NCI-H128 (cell line): ENCODE results near the gene POLE4.

Source experiments
- DNase-seq: peaks from one replicate; lab custom pipeline; 2025; ENCODE audit not compliant: unreplicated experiment; lab: John Stamatoyannopoulos, UW

POLE4 gene, protein sequence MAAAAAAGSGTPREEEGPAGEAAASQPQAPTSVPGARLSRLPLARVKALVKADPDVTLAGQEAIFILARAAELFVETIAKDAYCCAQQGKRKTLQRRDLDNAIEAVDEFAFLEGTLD

DNA sequence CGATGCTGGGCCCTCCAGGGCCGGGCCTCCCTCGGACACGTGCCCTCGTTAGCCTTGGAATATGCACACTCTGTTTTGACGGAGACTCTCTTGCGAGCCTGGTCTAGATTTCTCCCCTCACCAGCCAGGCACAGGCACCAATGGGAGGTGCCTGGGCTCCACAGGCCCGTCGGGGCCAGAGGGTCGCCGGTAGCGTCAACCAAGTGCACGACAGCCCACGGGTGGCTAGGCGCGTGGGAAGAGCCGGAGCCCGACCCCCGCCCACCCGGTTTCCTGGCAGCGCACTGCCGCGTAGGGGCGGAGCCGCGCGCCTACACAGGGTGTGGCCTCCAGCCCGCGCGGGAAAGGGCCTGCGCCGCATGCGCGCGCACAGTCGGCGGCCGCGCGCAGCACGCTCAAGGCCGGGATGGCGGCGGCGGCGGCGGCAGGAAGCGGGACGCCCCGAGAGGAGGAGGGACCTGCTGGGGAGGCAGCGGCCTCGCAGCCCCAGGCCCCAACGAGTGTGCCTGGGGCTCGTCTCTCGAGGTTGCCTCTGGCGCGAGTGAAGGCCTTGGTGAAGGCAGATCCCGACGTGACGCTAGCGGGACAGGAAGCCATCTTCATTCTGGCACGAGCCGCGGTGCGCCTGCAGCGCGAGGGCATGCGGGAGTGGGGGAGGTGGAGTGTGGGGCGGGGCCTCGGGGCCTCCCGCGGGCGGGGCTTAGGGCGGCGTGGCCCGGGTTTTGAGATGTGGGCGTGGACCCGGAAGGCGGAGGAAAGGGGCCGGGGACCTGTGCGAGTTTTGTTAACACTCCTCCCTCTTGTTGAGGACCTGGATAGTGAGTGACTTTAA lies at the start of gene POLE4:
TSS of gene POLE4 (plus strand) at position 370 of the 832 bp plus-strand sequence. CDS start at position 407, 37 bp downstream.
- DNase-seq = peak; percentile 42

DNA sequence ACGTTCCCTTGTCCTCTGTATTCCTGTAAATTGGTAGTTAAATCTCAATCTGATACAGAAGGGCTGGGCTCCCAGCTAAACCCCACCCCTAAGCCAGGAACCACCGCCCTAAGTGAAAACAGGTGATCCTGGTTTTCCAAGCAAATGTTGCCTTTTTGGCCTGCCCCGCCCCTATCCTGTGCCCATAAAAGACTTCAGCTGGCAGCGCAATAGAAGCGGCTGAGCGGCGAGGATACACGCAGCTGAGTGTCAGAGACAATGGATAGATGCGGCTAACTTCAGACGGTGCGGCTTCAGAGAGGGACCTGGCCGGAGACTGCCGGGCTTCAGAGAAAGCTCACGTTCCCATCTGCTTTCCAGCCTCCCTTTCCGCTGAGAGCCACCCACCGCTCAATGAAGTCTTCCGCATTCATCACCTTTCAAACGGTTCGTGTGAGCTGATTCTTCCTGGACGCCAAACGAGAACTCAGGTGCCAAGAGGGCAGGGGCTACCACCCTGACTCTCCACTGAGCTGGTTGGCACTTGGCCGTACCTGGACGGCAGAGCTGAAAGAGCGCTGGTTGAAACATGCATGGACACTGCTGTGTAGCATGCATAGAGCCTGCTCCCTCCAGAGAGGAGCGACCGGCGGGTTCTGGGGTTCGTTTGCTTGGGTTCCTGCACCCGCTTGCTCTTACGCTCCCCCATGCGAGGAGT lies 49.5 kb upstream of the POLE4 start:
- no peak for DNase-seq

DNA sequence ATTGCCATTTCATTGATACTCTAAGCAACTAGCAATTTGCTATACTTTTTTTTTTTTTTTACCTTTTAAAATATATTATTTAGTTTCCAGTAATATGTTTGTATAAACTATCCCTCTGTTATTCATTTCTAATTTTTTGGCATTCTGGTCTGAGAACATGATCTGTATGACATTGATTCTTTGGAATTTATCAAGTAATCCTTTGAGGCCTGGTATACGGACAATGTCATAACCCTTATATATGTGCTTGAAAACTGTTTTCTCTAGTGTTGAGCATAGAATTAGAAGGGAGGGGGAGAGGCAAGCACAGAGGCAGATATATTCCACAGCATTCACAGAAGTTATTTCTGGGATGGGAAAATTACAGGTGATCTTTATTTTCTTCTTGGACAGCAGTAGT lies 48.2 kb upstream of the POLE4 start:
- DNase-seq = no peak

DNA sequence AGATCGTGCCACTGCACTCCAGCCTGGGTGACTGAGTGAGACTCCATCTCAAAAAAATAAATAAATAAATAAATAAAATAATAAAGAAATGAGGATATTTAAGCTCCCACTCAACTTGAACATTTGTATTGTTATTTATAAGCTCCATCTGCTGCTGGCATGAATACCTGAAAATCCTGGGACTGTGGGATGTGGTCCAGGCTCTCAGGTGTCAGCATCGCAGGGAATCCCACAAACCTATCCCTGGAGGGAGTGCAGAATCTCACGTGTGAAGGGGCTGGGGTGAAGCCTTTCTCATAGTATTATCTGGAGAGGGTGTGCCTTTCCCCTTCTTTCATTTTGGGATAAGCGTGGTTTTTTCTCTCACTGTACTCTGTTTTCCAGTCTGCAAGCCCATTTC lies 47.4 kb upstream of the POLE4 start:
- no peak for DNase-seq

DNA sequence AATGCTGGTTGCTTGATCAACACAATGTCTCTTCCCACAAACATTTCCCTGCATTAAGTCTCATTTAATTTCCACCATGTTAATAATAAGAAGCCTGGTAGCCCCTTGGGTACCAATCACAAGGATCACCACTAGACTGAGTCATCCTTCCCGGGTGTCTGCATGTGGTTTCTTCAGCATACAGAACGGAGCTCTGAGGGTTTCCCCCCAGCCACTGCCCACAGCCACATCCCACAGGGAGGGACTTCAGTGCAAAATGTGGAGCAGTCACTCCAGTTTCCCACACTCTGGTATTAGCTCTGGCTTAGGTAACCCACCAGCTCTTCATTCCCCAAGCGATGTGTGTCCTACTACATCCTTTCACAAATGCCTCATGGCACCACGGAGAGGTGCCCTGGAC lies 42.7 kb upstream of the POLE4 start:
- no peak for DNase-seq

DNA sequence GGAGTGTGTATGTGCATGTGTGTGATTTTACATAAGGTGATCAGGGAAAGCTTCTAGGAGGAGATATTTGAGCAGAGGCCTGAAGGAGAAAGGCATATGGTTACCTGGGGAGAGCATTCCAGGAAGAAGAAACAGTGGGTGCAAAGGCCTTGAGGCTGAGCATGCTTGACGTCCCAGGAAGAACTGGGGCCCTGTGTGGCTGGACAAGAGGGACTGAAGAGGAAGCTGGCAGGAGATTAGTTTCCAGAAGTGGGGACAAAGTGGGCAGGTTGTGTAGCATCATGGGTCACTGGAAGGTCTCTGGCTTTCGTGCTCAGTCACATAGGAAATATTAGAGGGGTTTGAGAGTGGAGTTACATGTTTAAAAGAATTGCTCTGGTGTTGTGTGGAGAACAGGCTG lies 42.0 kb upstream of the POLE4 start:
- DNase-seq = no peak

DNA sequence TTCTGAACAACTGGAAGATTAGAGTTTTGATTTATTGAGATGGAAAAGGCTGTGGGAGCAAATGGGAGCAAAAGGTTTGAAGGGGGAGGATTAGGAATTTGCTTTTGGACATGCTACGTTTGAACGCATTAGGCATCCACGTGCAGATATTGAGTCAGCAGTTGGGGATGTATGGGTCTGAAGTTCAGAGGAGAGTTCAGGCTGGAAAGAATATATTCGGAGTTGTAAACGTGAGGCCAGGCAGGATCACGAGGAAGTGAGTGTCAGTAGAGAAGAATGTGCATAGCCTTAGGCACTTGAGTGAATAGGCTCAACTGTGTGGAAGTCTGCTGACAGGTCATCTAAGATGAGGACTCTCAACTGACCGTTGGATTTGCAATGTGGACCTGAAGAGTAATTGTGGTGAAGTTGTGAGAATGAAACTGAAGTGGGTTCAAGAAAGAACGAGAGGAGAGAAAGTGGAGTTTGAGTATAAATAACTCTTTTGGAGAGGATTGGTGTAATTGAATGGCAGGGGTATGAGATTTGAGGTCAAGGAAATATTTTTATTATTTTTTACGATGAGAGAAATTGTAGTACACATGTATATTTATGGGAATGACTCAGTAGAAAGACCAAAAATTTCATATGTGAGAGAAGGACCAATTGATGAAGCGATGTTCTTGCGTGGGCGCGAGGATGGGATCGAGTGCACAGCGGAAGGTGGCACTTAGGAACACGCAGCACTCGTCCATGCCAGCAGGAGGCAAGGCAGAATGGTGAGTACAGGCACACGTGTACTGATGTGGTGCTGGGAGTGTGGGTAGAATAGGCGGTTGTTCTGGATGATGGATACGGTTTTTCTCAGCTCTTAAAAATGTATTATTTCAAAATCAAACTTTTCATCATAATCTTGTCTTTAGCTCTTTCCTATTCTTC lies 40.5 kb upstream of the POLE4 start:
- no peak for DNase-seq

DNA sequence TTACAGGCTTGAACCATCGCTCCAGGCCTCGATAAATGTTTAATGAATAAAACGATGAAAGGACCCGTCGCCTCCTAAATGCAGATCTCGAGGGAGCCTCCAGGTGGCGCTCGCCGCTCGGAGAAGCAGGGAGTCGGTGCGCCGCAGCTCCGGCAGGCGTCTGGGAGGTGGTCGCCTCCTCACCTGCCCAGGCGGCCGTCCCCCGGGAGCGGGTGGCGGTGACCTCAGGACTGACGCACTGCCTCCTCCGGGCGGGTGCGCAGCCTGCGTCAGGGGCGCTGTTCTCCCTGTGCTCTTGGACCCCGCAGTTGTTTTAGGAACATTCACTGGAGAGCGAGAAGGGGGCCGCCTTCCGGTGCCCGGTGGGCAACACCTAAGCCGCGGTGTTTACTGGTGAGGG lies 38.6 kb upstream of the POLE4 start:
- peak; percentile 43 for DNase-seq

DNA sequence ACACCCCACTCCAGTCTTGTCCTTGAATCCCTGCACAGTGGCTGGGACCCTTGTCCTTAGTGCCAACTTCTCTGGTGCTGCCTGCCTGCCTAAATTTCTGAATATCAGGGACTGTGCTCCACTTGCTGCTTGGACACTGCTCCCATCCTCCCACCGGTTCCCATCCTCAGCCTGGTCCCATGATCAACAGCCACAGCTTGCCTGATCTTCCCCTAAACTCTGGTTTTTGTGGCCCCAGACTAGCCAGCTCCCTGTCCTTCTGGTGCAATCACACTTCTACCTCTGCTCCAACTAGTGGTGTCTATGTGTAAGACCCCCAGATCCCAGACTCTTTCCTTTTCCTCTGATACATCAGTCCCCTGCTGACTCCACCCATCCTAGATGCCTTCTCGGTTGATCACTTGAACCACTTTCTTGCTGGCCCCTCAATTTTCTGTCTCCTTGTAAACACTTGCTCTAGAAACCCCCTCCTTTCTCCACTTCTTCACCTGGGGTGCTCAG lies 37.2 kb upstream of the POLE4 start:
- no peak for DNase-seq

DNA sequence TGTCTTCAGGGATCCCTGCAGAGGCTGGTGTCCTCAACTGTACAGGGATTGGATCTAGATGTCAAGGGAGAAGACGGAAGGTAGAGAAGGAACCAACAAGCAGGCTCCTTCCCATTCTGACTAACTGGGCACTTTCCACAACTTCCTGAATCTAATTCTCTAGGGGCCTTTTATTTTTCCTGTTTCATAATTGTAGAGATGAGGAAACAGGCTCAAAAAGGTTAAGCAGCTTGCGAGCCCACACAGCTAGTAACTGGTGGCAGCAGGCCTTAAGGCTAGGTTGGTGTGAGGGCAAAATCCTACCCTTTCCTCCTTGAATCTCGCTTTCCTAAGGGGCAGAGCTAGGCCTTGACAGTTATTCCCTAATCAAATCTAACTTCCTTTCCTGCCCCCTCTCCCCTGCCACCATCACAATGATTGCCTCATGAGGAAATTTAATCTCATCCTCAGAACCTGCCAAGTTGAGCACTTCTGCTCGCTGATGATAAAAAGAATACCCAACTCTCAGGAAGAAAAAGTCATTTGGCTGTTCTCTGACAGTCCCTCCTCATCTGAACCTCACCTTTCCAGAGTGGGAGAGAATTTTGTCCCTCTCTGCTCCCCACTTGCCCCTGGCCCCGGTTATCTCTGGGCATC lies 35.7 kb upstream of the POLE4 start:
- DNase-seq = no peak

DNA sequence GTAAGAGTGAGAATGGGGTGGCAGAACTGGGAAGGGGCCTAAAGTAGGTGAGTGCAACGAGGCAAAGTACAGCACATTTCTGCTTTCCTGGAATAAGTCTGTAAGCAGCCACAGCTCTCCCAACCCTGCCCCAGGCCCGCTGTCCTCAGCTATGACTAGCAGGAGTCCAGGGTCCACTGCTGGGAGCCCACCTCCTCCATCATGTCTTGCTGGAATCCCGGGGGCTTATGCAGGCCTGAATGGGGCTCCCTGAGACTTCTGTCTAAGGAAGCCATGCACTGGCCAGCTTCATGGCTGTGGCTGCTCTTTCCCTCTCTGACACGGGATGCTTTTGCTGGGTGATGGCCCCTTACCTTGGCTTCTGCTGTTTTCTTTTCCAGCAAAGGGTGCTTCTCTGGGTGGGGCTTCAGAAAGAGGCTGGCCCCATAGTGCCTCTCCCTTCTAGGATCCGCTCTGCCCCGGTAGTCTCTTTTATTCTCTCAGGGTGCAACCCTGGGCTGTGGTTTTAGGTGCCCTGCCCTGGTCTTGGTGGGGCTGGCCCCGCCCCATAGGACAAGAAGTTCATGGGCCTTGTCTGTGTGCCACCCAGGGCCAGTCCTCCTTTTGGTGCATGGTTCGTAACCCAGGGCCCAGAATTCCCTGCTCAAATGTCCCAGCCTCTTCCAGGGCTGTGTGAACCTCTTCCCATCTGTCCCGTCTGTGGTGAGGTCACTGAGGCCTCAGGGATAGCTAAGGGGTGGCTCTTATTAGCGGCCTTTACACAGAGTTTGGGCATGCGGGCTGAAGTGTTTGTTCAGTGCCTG lies 33.8 kb upstream of the POLE4 start:
- no peak for DNase-seq

DNA sequence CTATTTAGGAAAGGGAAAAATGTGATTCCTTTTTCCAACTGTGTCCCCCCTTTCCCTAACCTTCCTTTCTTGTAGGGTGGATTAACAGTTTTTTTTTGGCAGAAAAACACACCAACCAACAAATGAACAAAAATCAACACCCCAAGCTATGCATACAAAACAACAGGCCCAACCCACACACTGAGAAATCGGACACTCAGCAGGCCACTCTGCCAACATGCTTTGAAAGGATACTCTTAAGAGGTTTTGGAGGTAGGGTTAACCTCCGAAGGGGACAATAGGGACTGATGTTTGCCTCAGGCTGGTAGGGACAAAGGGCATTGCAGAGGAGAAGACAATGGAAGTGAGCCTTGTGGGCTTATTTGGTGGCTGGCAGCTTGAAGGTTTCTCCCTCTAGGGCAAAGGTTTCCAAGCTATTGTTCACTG lies 33.1 kb upstream of the POLE4 start:
- no peak for DNase-seq

DNA sequence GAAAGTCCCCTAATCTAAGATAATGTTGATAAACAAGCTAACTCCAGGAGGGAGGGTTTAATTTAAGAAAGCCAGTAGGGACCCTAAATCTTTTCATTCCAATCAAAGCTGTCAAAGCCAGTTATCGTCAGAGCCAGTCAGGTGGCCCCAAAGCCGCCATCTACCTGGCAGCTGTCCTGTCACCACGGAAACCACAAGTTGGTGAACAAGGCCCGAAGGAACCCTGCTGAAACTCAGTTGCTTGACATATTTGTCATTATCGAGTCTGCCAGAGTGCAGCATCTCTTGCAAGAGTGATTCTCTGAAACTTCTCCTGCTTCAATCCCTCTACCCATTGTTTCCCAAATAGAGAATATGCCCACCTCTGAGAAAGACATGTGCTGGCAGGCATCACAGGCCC lies 30.8 kb upstream of the POLE4 start:
- no peak for DNase-seq

DNA sequence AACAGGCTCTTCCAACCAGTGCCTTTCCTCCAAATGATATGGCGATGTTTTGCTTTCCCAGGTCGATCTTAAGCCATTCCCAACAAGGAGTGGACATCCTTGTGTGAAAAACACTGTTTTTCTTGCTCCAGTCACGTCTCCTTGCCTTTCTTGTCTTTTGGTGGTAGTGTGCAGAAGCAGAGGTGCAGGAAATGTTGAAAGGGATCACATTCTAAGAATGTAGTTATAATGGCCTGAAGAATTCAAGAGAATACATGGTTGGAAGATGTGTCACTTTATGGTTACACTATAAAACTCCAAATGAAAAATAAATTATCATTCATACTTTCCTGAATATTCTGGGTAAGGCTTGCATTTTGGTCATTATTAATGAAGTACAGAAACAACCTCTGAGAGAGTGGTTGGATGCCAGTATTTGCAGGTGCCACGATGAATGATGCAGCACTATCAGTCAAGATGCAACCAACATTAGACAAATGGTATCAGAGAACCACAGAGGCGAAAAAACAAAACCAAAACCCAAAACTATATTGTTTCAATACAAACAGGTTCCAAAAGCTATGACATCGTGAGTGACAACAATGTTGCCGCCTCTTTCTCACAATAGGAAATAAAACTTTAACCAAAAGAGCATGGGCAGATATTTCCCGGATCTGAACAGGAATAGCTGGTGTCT lies 27.5 kb upstream of the POLE4 start:
- no peak for DNase-seq

DNA sequence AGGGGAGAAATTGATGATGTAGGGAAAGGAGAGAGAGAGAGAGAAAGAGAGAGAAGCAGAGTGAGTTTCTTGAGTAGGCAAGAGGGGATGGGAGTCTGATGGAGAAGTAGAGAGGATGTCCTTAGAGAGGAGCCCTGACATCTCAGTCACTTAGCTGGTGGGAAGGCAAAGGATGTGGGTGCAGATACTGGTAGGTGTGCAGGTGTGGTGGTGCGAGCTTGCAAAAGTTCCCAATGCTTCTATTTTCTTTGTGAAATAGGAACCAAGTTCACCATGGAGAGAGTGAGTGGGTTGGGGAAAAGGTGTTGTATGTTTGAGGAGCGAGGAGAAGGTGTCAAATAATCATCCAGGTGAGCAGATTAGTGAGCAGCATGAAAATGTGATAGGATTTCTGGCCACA lies 26.5 kb upstream of the POLE4 start:
- no peak for DNase-seq

DNA sequence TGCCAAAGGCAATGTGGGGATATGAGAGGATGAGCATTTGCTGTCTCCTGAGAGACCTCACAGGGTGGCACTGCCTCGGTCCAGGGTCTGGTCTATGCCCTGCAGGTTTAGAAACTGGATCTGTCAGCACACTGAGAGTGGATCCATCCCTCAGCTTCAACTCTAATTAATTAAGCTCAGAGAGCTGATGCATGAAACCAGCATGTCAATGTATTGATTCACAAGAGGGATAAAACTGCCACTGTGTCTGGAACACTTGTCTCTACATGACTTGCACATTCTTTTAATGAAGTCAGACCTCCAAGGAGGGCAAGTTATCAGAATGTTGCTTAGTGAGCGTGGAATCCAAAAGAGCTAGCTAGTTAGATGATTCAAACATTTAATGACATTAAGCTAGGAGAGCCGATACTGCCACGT lies 22.5 kb upstream of the POLE4 start:
- no peak for DNase-seq

DNA sequence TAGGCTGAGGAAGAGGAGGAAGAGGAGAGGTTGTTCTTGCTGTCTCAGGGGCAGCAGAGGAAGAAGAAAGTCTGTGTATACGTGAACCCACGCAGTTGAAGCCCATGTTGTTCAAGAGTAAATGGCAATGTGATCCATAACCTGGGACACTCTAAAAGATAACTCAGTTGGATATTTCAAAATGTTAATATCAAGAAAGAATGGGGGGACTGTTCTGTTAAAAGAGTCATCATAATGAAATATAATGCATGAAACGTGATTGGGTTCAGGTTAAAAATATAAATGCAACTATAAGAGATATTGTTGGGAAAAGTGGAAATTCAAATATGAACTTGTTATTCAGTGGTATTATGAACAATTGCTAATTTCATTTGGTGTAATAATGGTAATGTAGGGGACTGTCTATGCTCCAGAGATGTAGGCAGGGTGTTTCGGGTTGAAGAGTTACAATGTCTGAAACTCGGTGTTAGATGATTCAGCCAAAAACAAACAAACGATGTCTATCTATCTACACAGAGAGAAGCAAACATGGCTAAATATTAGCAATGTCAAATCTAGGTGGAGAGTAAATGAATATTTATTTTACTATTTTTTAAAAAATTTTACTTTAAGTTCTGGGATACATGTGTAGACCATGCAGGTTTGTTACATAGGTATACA lies 21.1 kb upstream of the POLE4 start:
- DNase-seq = no peak

DNA sequence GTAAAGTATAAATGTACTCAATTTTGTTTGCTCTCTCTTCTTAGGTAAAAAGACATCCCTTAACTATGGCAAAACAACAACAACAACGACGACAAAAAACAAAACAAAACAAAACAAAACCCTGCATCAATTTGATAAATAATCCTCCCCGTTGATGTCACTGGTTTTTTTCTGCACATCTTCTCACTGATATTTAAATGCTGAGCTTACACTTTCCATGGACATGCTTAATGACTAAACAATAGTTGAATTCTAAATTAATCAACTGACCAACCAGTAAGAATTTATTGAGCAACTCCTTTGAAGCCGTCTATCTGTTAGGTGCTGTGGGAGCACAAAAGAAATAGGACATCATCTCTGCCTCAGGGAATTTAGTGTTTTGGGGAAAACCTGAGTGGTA lies 20.2 kb upstream of the POLE4 start:
- DNase-seq = no peak
